ENCODE data around the gene RAD51B.

DNA sequence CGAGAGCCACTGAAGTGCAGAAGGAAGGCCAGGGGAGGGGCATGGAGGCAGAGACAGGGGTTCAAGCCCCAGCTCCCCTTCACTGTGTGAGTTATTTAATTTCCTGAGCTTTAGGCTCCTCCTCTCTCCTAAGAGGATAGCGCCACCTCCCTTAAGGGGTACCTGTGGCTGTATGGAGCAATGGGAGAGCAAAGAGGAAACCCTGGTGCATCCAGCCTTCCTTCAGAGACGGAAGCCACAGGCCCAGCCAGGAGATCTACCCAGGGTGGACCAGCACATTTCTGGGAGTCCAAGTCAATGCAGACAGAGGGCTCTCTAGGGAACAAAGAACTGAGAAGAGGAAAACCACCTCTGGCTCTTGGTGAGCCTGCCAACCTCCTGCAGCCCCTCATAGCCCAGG lies 883.0 kb downstream of the RAD51B start:
- TF ChIP-seq, protein P1, sequence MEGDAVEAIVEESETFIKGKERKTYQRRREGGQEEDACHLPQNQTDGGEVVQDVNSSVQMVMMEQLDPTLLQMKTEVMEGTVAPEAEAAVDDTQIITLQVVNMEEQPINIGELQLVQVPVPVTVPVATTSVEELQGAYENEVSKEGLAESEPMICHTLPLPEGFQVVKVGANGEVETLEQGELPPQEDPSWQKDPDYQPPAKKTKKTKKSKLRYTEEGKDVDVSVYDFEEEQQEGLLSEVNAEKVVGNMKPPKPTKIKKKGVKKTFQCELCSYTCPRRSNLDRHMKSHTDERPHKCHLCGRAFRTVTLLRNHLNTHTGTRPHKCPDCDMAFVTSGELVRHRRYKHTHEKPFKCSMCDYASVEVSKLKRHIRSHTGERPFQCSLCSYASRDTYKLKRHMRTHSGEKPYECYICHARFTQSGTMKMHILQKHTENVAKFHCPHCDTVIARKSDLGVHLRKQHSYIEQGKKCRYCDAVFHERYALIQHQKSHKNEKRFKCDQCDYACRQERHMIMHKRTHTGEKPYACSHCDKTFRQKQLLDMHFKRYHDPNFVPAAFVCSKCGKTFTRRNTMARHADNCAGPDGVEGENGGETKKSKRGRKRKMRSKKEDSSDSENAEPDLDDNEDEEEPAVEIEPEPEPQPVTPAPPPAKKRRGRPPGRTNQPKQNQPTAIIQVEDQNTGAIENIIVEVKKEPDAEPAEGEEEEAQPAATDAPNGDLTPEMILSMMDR (IDR thresholded peaks at IDR 0.05), result no peak
- TF ChIP-seq POLR2A (IDR thresholded peaks at IDR 0.05), result no peak

All from vagina (tissue), 2 donors.